Trophoblast cell (in vitro differentiated cells and primary cell): ENCODE results near the gene ANXA8L1.
A peak's percentile ranks its signal among the peaks of the same experiment; 100 is the strongest.
"Not testable (repeated sequence)": the region's sequence is repeated elsewhere in the genome, so short reads cannot be mapped to it uniquely, and the experiment has no call there.

Experiments used
- DNase-seq, 2 donors: peaks; one replicate each; pipeline ENCODE4 v3.0.0-alpha.2; 2016
- H2AFZ ChIP-seq: 2 replicates; pipeline ENCODE4 v1.6.1; 2013; ENCODE audit warnings: low read length, moderate library complexity, mild to moderate bottlenecking; ENCODE audit not compliant: insufficient read depth, poor library complexity
- H2AK5ac ChIP-seq: 2 replicates; pipeline ENCODE4 v1.6.1; 2013; ENCODE audit warnings: mild to moderate bottlenecking, low read length
- H2BK120ac ChIP-seq: 2 replicates; pipeline ENCODE4 v1.6.1; 2013; ENCODE audit warnings: low read length, mild to moderate bottlenecking, moderate library complexity; ENCODE audit not compliant: insufficient read depth, poor library complexity
- H2BK12ac ChIP-seq: 2 replicates; pipeline ENCODE4 v1.6.1; 2013; ENCODE audit warnings: mild to moderate bottlenecking, low read length, moderate library complexity
- H2BK5ac ChIP-seq: 2 replicates; pipeline ENCODE4 v1.6.1; 2013; ENCODE audit warnings: low read length, low read depth, moderate library complexity, mild to moderate bottlenecking; ENCODE audit not compliant: poor library complexity
- H3K14ac ChIP-seq: 2 replicates; pipeline ENCODE4 v1.6.1; 2013; ENCODE audit warnings: mild to moderate bottlenecking, low read length
- H3K18ac ChIP-seq: 2 replicates; pipeline ENCODE4 v1.6.1; 2013; ENCODE audit warnings: mild to moderate bottlenecking, low read length
- H3K23ac ChIP-seq: 2 replicates; pipeline ENCODE4 v1.6.1; 2013; ENCODE audit warnings: low read length
- H3K27ac ChIP-seq: 2 replicates; pipeline ENCODE4 v1.5.1; 2013; ENCODE audit warnings: low read depth, mild to moderate bottlenecking, inconsistent platforms, low read length, moderate library complexity
- H3K27me3 ChIP-seq: 2 replicates; pipeline ENCODE4 v1.6.1; 2013; ENCODE audit warnings: inconsistent platforms, mild to moderate bottlenecking, low read length, moderate library complexity; ENCODE audit not compliant: insufficient read depth
- H3K36me3 ChIP-seq, 2 experiments: 1 replicate in 1 of 2; 2 replicates in 1 of 2; pipeline ENCODE4 v1.6.1; 2013; ENCODE audit warnings: low read length in 2 of 2, mild to moderate bottlenecking in 2 of 2, moderate library complexity in 1 of 2; ENCODE audit not compliant: insufficient read depth in 2 of 2, control insufficient read depth in 1 of 2
- H3K4ac ChIP-seq: 2 replicates; pipeline ENCODE4 v1.6.1; 2013; ENCODE audit warnings: low read depth, mild to moderate bottlenecking, low read length, moderate library complexity
- H3K4me1 ChIP-seq, 2 experiments: 1 replicate in 1 of 2; 2 replicates in 1 of 2; pipeline ENCODE4 v1.6.1; 2013; ENCODE audit warnings: low read length in 2 of 2, mild to moderate bottlenecking in 2 of 2, moderate library complexity in 1 of 2; ENCODE audit not compliant: insufficient read depth in 2 of 2, control insufficient read depth in 1 of 2
- H3K4me2 ChIP-seq: 2 replicates; pipeline ENCODE4 v1.6.1; 2013; ENCODE audit warnings: inconsistent platforms, mild to moderate bottlenecking, low read length, moderate library complexity
- H3K4me3 ChIP-seq: 2 replicates; pipeline ENCODE4 v1.5.1; 2013; ENCODE audit warnings: mild to moderate bottlenecking, low read depth, low read length, inconsistent platforms
- H3K79me1 ChIP-seq: one replicate; pipeline ENCODE4 v1.6.1; 2013; ENCODE audit warnings: low read length
- H3K79me2 ChIP-seq: 2 replicates; pipeline ENCODE4 v1.6.1; 2013; ENCODE audit warnings: low read length, mild to moderate bottlenecking; ENCODE audit not compliant: control insufficient read depth, insufficient read depth, poor library complexity
- H3K9ac ChIP-seq: 2 replicates; pipeline ENCODE4 v1.6.1; 2013; ENCODE audit warnings: mild to moderate bottlenecking, low read length
- H3K9me3 ChIP-seq: 2 replicates; pipeline ENCODE4 v1.6.1; 2013; ENCODE audit warnings: low read depth, mild to moderate bottlenecking, control low read depth, inconsistent platforms, low read length; ENCODE audit not compliant: insufficient read depth
- H4K12ac ChIP-seq: 2 replicates; pipeline ENCODE4 v1.6.1; 2013; ENCODE audit warnings: low read depth, mild to moderate bottlenecking, low read length, moderate library complexity
- H4K8ac ChIP-seq: 2 replicates; pipeline ENCODE4 v1.6.1; 2013; ENCODE audit warnings: low read depth, mild to moderate bottlenecking, low read length, moderate library complexity
- H4K91ac ChIP-seq: one replicate; pipeline ENCODE4 v1.6.1; 2013; ENCODE audit warnings: low read depth, mild to moderate bottlenecking, low read length, moderate library complexity
- WGBS: extraction: QIAGEN DNeasy Blood & Tissue Kit; methylation state at CpG from one replicate; pipeline ENCODE4 v1.1.7; 2013; ENCODE audit warnings: missing lambda C conversion rate; ENCODE audit not compliant: insufficient read length, insufficient coverage; ENCODE audit errors: extremely low coverage; 5-methylcytosine and 5-hydroxymethylcytosine counted together

ANXA8L1 gene

DNA sequence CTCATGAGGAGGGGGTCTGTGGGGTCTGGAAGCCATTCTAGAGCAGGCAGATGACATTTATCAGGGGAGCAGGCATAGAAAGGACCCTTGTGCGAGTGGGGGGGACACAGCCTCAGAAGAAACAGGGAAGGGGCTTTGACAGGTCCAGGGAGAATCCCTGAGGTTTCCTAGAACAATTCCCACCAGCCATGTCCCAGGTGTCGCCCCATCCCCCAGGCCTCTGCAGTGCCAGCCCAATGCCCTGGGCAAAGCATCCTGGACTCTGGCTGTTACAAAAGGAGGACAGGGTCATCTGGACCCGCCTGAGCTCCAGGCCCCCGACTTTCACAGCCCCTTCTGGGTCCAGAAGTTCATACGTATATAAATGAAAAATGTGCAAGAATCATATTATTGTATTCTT, 8.4 kb upstream of the ANXA8L1 start:
- H3K18ac ChIP-seq, H3K9ac ChIP-seq, H3K4ac ChIP-seq, H3K27me3 ChIP-seq, H3K14ac ChIP-seq, H2BK120ac ChIP-seq, H2BK5ac ChIP-seq, H4K91ac ChIP-seq, H3K36me3 ChIP-seq, H3K79me1 ChIP-seq, H2BK12ac ChIP-seq, H3K4me3 ChIP-seq, H3K27ac ChIP-seq, H3K79me2 ChIP-seq, DNase-seq, H3K23ac ChIP-seq, H3K4me2 ChIP-seq, H3K4me1 ChIP-seq, H2AK5ac ChIP-seq, H4K12ac ChIP-seq, H2AFZ ChIP-seq, H4K8ac ChIP-seq, H3K9me3 ChIP-seq: not testable (repeated sequence)
- no CpG with 5 or more reads among the region's 5 CpGs for WGBS

DNA sequence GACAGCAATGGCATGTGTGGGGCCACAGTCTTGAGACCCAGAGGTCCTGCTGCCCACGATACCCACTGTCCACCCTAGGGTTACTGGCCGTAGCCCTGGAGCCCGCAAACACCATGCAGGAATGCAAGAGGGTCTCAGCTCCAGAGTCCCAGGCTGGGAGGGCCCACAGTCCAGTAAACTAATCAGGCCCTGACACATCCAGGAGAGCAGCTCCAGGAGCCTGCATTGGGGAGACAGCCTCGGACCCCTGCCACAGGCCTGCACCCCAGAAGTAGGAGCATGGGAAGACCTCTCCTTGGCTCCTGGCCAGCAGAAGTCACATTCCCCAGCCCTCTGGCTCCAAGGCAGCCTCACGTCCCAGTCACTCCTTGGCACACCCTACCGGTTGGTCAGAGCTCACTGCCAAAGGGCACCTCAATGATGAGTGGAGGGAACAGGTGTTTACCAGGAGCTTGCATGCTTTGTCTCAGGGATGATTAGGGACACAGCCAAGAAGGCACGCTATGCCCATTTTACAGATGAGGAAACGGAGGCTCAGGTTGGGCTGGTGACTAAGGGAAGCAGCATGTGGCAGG, 7.8 kb upstream of the ANXA8L1 start:
- H2BK120ac ChIP-seq, H3K4ac ChIP-seq, H2AK5ac ChIP-seq, H3K4me2 ChIP-seq, H4K12ac ChIP-seq, H2AFZ ChIP-seq, H3K14ac ChIP-seq, H2BK5ac ChIP-seq, H3K27ac ChIP-seq, H2BK12ac ChIP-seq, H3K18ac ChIP-seq, H3K9ac ChIP-seq, DNase-seq, H3K27me3 ChIP-seq, H4K91ac ChIP-seq, H3K79me1 ChIP-seq, H3K36me3 ChIP-seq, H3K79me2 ChIP-seq, H3K9me3 ChIP-seq, H3K23ac ChIP-seq, H4K8ac ChIP-seq, H3K4me1 ChIP-seq, H3K4me3 ChIP-seq: not testable (repeated sequence)
- WGBS, result no CpG with 5 or more reads among the region's 8 CpGs

DNA sequence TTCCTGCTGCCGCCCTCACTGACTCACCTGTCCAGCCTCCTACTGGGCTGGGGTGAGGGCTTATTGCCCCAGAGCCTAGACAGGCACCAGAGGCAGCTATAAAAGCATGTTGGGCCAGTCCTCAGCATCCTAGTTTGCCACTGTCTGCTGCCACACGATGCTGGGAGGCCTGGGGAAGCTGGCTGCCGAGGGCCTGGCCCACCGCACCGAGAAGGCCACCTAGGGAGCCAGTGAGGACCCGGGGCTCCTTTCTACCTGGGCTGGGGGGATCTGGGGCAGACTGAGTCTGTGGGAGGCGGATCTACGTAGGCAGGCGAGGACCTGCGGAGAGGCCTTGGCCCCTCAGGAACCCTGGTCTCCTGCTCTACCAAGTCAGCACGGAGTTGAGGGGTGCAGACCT, 6.6 kb upstream of the ANXA8L1 start:
- H3K27ac ChIP-seq, H2AFZ ChIP-seq, H3K23ac ChIP-seq, H4K8ac ChIP-seq, H2AK5ac ChIP-seq, H3K9me3 ChIP-seq, H3K4me2 ChIP-seq, H3K36me3 ChIP-seq, H3K4me3 ChIP-seq, H4K12ac ChIP-seq, H3K79me1 ChIP-seq, H3K27me3 ChIP-seq, H4K91ac ChIP-seq, H3K18ac ChIP-seq, H3K79me2 ChIP-seq, H2BK120ac ChIP-seq, H2BK5ac ChIP-seq, H3K4ac ChIP-seq, H3K9ac ChIP-seq, H3K4me1 ChIP-seq, H3K14ac ChIP-seq: not testable (repeated sequence)
- no CpG with 5 or more reads among the region's 11 CpGs for WGBS
- peak in 1 of 2 donors; percentile 0 for DNase-seq
- peak overlapping the region; percentile 11 for H2BK12ac ChIP-seq

DNA sequence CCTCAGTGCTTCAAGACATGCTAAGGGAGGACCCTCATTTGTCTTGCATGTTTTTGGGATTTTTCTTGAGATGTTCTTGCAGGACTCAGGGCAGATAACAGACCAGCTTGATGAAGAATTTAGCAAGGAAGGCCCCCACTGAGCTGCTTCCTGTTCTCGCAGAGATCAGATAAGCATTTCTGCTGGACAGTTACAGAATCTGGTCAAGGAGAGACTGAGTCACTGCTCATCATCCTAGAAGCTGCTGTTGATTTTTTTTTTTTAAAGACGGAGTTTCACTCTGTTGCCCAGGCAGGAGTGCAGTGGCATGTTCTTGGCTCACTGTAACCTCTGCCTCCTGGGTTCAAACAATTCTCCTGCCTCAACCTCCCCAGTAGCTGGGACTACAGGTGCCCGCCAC, 1.2 kb upstream of the ANXA8L1 start:
- H2BK5ac ChIP-seq, result not testable (repeated sequence)

More for the DNA sequence above, 1.2 kb upstream of the ANXA8L1 start:
- not testable (repeated sequence) for H3K9me3 ChIP-seq, H2BK12ac ChIP-seq, H3K36me3 ChIP-seq, H4K91ac ChIP-seq, H3K27me3 ChIP-seq, H3K4me1 ChIP-seq, H3K9ac ChIP-seq, H3K23ac ChIP-seq, H3K27ac ChIP-seq, H4K8ac ChIP-seq, H3K4me2 ChIP-seq, H3K79me2 ChIP-seq, H3K4ac ChIP-seq, H2BK120ac ChIP-seq, H3K4me3 ChIP-seq, H4K12ac ChIP-seq, H3K14ac ChIP-seq, H2AK5ac ChIP-seq, H3K18ac ChIP-seq, DNase-seq, H2AFZ ChIP-seq, H3K79me1 ChIP-seq
- WGBS, result no CpG with 5 or more reads among the region's 3 CpGs
